ENCODE data around the gene ECE1. TPM values are rescaled to one million over a fixed set of nuclear protein-coding genes. Genes with fewer than 3 reads are reported as not detected.

The ECE1 gene
- total and polyA plus RNA-seq, 7 experiments from 2014 or later, result 21.3 to 97.4 (median 71.2) TPM

Other genes with a start within 250 kb of the ECE1 start
- 10 to 100 TPM; 15.0 to 46.3 (median 29.1) TPM for gene EIF4G3, start 113.6 kb downstream of the ECE1 start, total RNA-seq
- gene EIF4G3, start 113.6 kb downstream of the ECE1 start, polyA plus RNA-seq, result 1 to 10 TPM; 3.3 to 7.8 TPM
- 10 to 100 TPM in 4 of 5 experiments, 1 to 10 TPM in 1; 5.6 to 18.1 (median 12.0) TPM for gene NBPF3, start 149.7 kb upstream of the ECE1 start, total RNA-seq
- 1 to 10 TPM; 4.2 to 7.8 TPM for gene NBPF3, start 149.7 kb upstream of the ECE1 start, polyA plus RNA-seq
- gene ALPL, start 219.0 kb upstream of the ECE1 start, total RNA-seq, result not detected
- gene ALPL, start 219.0 kb upstream of the ECE1 start, polyA plus RNA-seq, result not detected

Measured in naive thymus-derived CD4-positive, alpha-beta T cell (primary cell).